HepG2 (cell line): ENCODE results near the gene KLHL33. TPM values are rescaled to one million over a fixed set of nuclear protein-coding genes. Genes with fewer than 3 reads are reported as not detected.

ENCODE experiments used
- AKNA ChIP-seq: sonication (generic); formaldehyde crosslinking; IDR thresholded peaks from 2 replicates; pipeline ENCODE4 v1.4.0; 2020; ENCODE audit warnings: missing genetic modification reagents, borderline replicate concordance
- CTCF ChIP-seq: sonication (generic); formaldehyde crosslinking; IDR thresholded peaks from 2 replicates; pipeline ENCODE4 v1.5.0; 2020; ENCODE audit warnings: mild to moderate bottlenecking, missing genetic modification reagents, moderate library complexity
- EP300 ChIP-seq, 3 experiments: sonication (generic) in 1 of 3; formaldehyde crosslinking in 1 of 3; IDR thresholded peaks; 2 replicates each; pipeline versions ENCODE4 v1.5.1 to v1.6.1; 2011 to 2020; ENCODE audit warnings: low read depth in 2 of 3, low read length in 2 of 3, borderline replicate concordance in 1 of 3, improper control_type of control experiment in 1 of 3, mild to moderate bottlenecking in 1 of 3, missing genetic modification reagents in 1 of 3, moderate library complexity in 1 of 3
- ETV5 ChIP-seq: IDR thresholded peaks from 2 replicates; pipeline ENCODE4 v1.6.1; 2018; ENCODE audit warnings: missing biosample characterization, missing genetic modification reagents, inconsistent platforms, borderline replicate concordance
- FOXO4 ChIP-seq: sonication (generic); formaldehyde crosslinking; conservative IDR thresholded peaks from 2 replicates; pipeline ENCODE4 v1.8.1; 2023; ENCODE audit warnings: missing genetic modification reagents
- HNRNPH1 ChIP-seq: fragments of 200-400 bp; formaldehyde crosslinking; optimal IDR thresholded peaks from 2 replicates; pipeline ENCODE3; 2017; ENCODE audit warnings: mild to moderate bottlenecking, low read depth, low read length
- KAT2B ChIP-seq: fragments of 150-350 bp; IDR thresholded peaks from 2 replicates; pipeline ENCODE4 v1.6.1; 2014; ENCODE audit warnings: low read depth, low read length, borderline replicate concordance
- KDM5B ChIP-seq: sonication (generic); formaldehyde crosslinking; IDR thresholded peaks from 2 replicates; pipeline ENCODE4 v1.4.0; 2020; ENCODE audit warnings: missing genetic modification reagents, mild to moderate bottlenecking, borderline replicate concordance
- LBX2 ChIP-seq: sonication (generic); formaldehyde crosslinking; IDR thresholded peaks from 2 replicates; pipeline ENCODE4 v1.5.0; 2020; ENCODE audit warnings: missing genetic modification reagents, mild to moderate bottlenecking, borderline replicate concordance
- MBD4 ChIP-seq: IDR thresholded peaks from 2 replicates; pipeline ENCODE4 v1.6.1; 2012; ENCODE audit warnings: low read length, inconsistent platforms, borderline replicate concordance
- NRL ChIP-seq: sonication (generic); formaldehyde crosslinking; IDR thresholded peaks from 2 replicates; pipeline ENCODE4 v1.5.0; 2020; ENCODE audit warnings: missing genetic modification reagents, mild to moderate bottlenecking, moderate library complexity, borderline replicate concordance
- SRY ChIP-seq: sonication (generic); formaldehyde crosslinking; IDR thresholded peaks from 2 replicates; pipeline ENCODE4 v1.8.0; 2022; ENCODE audit warnings: mild to moderate bottlenecking, missing genetic modification reagents
- ZNF280D ChIP-seq: sonication (generic); formaldehyde crosslinking; IDR thresholded peaks from 2 replicates; pipeline ENCODE4 v1.5.1; 2020; ENCODE audit warnings: mild to moderate bottlenecking, missing genetic modification reagents
- ZNF790 ChIP-seq: sonication (generic); formaldehyde crosslinking; IDR thresholded peaks from 2 replicates; pipeline ENCODE4 v1.8.0; 2022; ENCODE audit warnings: missing genetic modification reagents, mild to moderate bottlenecking, borderline replicate concordance
- polyA plus RNA-seq, 8 experiments: library from polyadenylated mRNA; depleted of rRNA in 3 of 8; stranded (reverse) in 7 of 8; unstranded in 1 of 8; fragments of >200 nt; fragmentation: Illumina TruSeq in 4 of 8; extraction: Trizol in 4 of 8; gene quantifications; 2 replicates each; pipeline versions ENCODE4 v1.2.1 to v1.2.3, GENCODE V29; 2011 to 2016; ENCODE audit warnings: low read depth in 4 of 8, missing spikeins in 1 of 8, mixed read lengths in 1 of 8; ENCODE audit not compliant: insufficient read depth in 1 of 8
- total RNA-seq, 5 experiments: library from RNA; depleted of rRNA; stranded (reverse); fragments of >200 nt; fragmentation: Illumina TruSeq; extraction: Trizol; gene quantifications; 2 replicates each; pipeline ENCODE4 v1.2.3, GENCODE V29; 2016; ENCODE audit warnings: low read depth in 1 of 5

The KLHL33 gene
- total and polyA plus RNA-seq, 2 of the 13 experiments (the other 11 are each of a cell fraction or from before 2014, with no cell fraction given): not detected

DNA sequence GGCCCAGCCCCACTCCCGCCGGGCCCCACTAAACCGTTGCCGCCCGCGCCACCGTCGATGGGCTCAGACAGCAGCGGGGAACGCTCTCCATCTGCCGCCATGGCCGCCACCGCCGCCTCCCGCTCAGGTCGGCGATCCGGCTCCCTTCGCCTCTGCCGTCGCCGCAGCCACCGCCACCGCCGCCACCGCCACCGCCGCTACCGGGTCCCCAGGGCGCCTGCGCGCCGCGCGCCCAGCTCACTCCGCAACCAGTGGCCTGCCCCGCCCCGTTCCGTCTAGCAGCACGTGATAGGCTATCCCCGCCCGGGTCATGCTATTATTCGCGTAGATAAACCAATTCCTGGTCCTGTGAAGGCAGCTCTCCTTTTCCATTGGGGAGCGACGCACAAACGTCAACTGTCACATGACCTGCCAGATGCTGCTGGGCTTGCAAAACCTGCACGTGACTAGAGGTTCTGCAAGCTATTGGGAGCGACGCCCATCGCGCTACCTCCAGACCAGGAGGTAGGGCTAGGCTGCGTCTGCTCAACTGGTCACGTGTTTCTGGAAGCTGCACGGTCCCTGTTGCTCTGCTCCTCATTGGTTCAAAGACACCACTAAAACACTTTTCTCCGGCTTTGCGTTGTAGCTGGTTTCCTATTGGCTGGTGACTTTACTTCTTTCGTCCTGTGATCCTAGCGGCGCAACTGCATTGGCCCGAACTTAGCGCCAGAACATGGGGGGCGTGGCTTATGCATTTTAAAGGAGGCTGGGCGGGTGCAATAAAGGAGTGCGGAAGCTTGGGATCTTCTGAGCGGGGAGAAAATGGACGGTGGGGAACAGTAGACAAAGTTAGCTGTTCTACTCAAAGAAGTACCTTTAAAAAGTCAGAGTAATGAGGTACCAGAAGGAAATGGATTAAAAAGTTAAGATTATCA lies 25.5 kb upstream of the KLHL33 start, which contains the start of gene PIP4P1 (continued):
- TF ChIP-seq EP300 (IDR thresholded peaks at IDR 0.05; ENCODE audit: low read depth in 2 of 2, low read length in 2 of 2) (peak; percentile 25 to 56; a peak in 3 of 4 replicates), EP300 (CRISPR knock-in tag; IDR thresholded peaks at IDR 0.05; ENCODE audit: borderline replicate concordance) (peak; percentile 72; the same call in 1 of the 2 replicates), ZNF790 (CRISPR knock-in tag) (peak; percentile 55; the same call in 1 of the 2 replicates), LBX2 (CRISPR knock-in tag) (peak; percentile 92; the same call in 1 of the 2 replicates), KDM5B (CRISPR knock-in tag) (peak; percentile 87; the same call in 1 of the 2 replicates), KAT2B (no peak), FOXO4 (CRISPR knock-in tag) (no peak), MBD4 (no peak), AKNA (CRISPR knock-in tag) (peak; percentile 43; the same call in 1 of the 2 replicates), NRL (CRISPR knock-in tag) (peak; percentile 84), ZNF280D (no peak; the same call in 1 of the 2 replicates), CTCF (CRISPR knock-in tag) (no peak; the same call in 1 of the 2 replicates), ETV5 (CRISPR knock-in tag) (peak; percentile 56), SRY (CRISPR knock-in tag) (peak; percentile 89; the same call in 1 of the 2 replicates), HNRNPH1 (no peak)
